Kidney (tissue), 14 donors: Measurements from ENCODE around the gene NAALADL1. TPM values are rescaled to one million over a fixed set of nuclear protein-coding genes. Genes with fewer than 3 reads are reported as not detected.

Experiments
- DNase-seq, 5 donors: peaks; one replicate each; pipeline ENCODE4 v3.0.0-alpha.2; 2013 to 2020
- FAIRE-seq: peaks from 2 replicates; lab custom pipeline; 2012; peaks lifted over from hg19 to GRCh38; lab: Jason Lieb, UNC
- H3K27ac ChIP-seq, 2 donors: one replicate each; pipeline ENCODE4 v1.7.0; 2013; ENCODE audit warnings: low read depth in 2 of 2, low read length in 2 of 2, inconsistent platforms in 1 of 2
- H3K27me3 ChIP-seq: one replicate; pipeline ENCODE4 v1.7.1; 2013; ENCODE audit warnings: low read length, inconsistent platforms; ENCODE audit not compliant: control insufficient read depth, insufficient read depth
- H3K36me3 ChIP-seq, 3 donors: one replicate each; pipeline versions ENCODE4 v1.7.0 to v1.7.1; 2013; ENCODE audit warnings: low read length in 3 of 3, control low read depth in 1 of 3, inconsistent platforms in 1 of 3; ENCODE audit not compliant: insufficient read depth in 3 of 3, control insufficient read depth in 2 of 3
- H3K4me1 ChIP-seq, 3 donors: one replicate each; pipeline versions ENCODE4 v1.7.0 to v1.7.1; 2013; ENCODE audit warnings: low read length in 3 of 3, inconsistent platforms in 1 of 3, low read depth in 1 of 3; ENCODE audit not compliant: control insufficient read depth in 2 of 3, insufficient read depth in 2 of 3
- H3K4me3 ChIP-seq, 3 donors: one replicate each; pipeline versions ENCODE4 v1.7.0 to v1.8.1; 2013; ENCODE audit warnings: low read length in 3 of 3, control low read depth in 1 of 3, inconsistent platforms in 1 of 3
- H3K9ac ChIP-seq, 3 donors: one replicate each; pipeline versions ENCODE4 v1.7.0 to v1.7.1; 2013; ENCODE audit warnings: low read length in 3 of 3, control low read depth in 1 of 3, inconsistent platforms in 1 of 3
- H3K9me3 ChIP-seq, 3 donors: one replicate each; pipeline versions ENCODE4 v1.7.0 to v1.7.1; 2013; ENCODE audit warnings: low read length in 3 of 3, control low read depth in 1 of 3, inconsistent platforms in 1 of 3; ENCODE audit not compliant: control insufficient read depth in 2 of 3, insufficient read depth in 1 of 3
- CTCF ChIP-seq: IDR thresholded peaks from 3 replicates; pipeline ENCODE4 v1.5.1; 2012; ENCODE audit warnings: mild to moderate bottlenecking, moderate library complexity, borderline replicate concordance; ENCODE audit not compliant: insufficient read depth; ENCODE audit errors: extremely low read depth
- intact Hi-C: fragments of 100-400 bp; cut with DNase I; formaldehyde crosslinking; loops from one replicate; pipeline ENCODE4 v1.11.1; 2022
- polyA plus RNA-seq: library from polyadenylated mRNA; stranded (reverse); fragments of 350-450 nt; fragmentation: Illumina TruSeq; extraction: RNeasy Lipid Tissue Mini Kit (QIAGEN cat#74804); gene quantifications from one replicate; pipeline ENCODE4 v1.2.3, GENCODE V29; 2014; ENCODE audit warnings: low read depth, low replicate concordance; ENCODE audit not compliant: insufficient read depth
- total RNA-seq: library from RNA; stranded (reverse); fragmentation: NEBNext Ultra II Directional; extraction: Animal tissue kit (Norgen Biotek cat#: 25700); gene quantifications from one replicate; pipeline ENCODE4 v1.2.1, GENCODE V29; 2021
- donor health status: control.
- donor health status: control.
- donor health status: control.
- donor health status: control.
- donor health status: control.
- donor health status: DM: yes; HTN: yes; CAD: no.
- donor health status: Normal renal cell carcinoma (clear cell type).

NAALADL1 gene
- total and polyA plus RNA-seq, 2 donors from 2014 or later: 9.4 to 17.1 TPM

DNA sequence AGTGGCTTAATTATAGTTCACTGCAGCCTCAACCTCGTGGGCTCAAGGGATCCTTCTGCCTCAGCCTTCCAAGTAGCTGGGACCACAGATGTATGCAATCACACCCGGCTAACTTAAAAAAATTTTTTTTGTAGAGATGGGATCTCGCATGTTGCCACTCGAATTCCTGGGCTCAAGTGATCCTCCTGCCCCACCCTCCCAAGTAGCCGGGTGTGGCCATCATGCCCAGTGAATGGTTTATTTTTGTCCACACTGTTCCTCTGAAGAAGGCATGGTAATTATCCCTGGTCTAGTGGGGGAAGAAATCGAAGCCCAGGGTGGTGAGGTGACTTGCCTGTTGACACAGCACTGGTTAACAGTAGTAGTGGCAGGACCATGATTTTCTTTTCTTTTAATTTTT, 15.5 kb downstream of the NAALADL1 start:
- H3K27me3 ChIP-seq: no peaks in the 10 kb centered on the region
- no peak for FAIRE-seq
- H3K27ac ChIP-seq: no peak overlapping the region
- intact Hi-C loops: no loop called here
- H3K4me3 ChIP-seq: no peak overlapping the region
- H3K9me3 ChIP-seq: no peaks in the 10 kb centered on the region
- peaks cover 0 to 7% (median 0%) of the 10 kb centered on the region in 3 donors for H3K4me1 ChIP-seq
- no peak overlapping the region for H3K9ac ChIP-seq
- TF ChIP-seq CTCF: no peak
- H3K36me3 ChIP-seq: peaks cover 0 to 5% (median 0%) of the 10 kb centered on the region in 3 donors
- no peak for DNase-seq

GRCh38 chr11:65040847-65041622, 17.3 kb downstream of the NAALADL1 start, which contains the start of gene SAC3D1:
Gene SAC3D1, plus strand, starts transcription at chr11:65041210. Its CDS starts 83 bp downstream, at chr11:65041293.
- Histone ChIP-seq H3K9me3 (no peaks in the 10 kb centered on the region), H3K9ac (peak within 1 kb of the TSS in 2 of 3 donors; percentile 42 to 61), H3K27me3 (no peaks in the 10 kb centered on the region), H3K36me3 (peaks cover 0 to 10% (median 3%) of the 10 kb centered on the region in 3 donors), H3K27ac (peak within 1 kb of the TSS; percentile 71 to 93), H3K4me1 (peaks cover 0 to 3% (median 0%) of the 10 kb centered on the region in 3 donors), H3K4me3 (peak within 1 kb of the TSS; percentile 31 to 73 (median 64))
- FAIRE-seq (no peak), DNase-seq (peak; percentile 96 to 98 (median 96))
- intact Hi-C loops: no loop called here
- TF ChIP-seq CTCF: no peak

- intact Hi-C loops: no loop called here
- Histone ChIP-seq H3K27me3 (no peaks in the 10 kb centered on the region), H3K9me3 (no peaks in the 10 kb centered on the region), H3K36me3 (peaks cover 0 to 13% (median 5%) of the 10 kb centered on the region in 3 donors), H3K4me3 (peak overlapping the region; percentile 30 to 73 (median 34)), H3K9ac (peak overlapping the region in 1 of 3 donors; percentile 61), H3K4me1 (peaks cover 0 to 3% (median 0%) of the 10 kb centered on the region in 3 donors), H3K27ac (peak overlapping the region; percentile 71 to 93)
- no peak for TF ChIP-seq CTCF
- DNase-seq (no peak), FAIRE-seq (no peak)
Measured at GRCh38 chr11:65040520-65040846, 17.9 kb downstream of the NAALADL1 start.
